Memory B cell (primary cell): ENCODE measurements around the gene LRRC8B.
"Not testable (repeated sequence)": the region's sequence is repeated elsewhere in the genome, so short reads cannot be mapped to it uniquely, and the experiment has no call there.

Source experiments
- ATAC-seq: fragments of 150-1000 bp; cut with Tn5 transposase; 2 replicates; pipeline ENCODE4 v1.10.0; 2021; ENCODE audit warnings: low read depth, mild to moderate bottlenecking, moderate library complexity
- DNase-seq, 2 donors: peaks; one replicate each; pipeline ENCODE4 v3.0.0; 2022; ENCODE audit warnings: low spot score in 2 of 2
- H3K27ac Mint-ChIP-seq: one replicate; pipeline ENCODE4 v1.8.0; 2022; ENCODE audit warnings: mild to moderate bottlenecking, moderate library complexity, mixed read lengths
- H3K27me3 Mint-ChIP-seq: one replicate; pipeline ENCODE4 v1.8.0; 2022; ENCODE audit warnings: mixed read lengths
- H3K36me3 Mint-ChIP-seq: one replicate; pipeline ENCODE4 v1.8.0; 2022; ENCODE audit warnings: mild to moderate bottlenecking, mixed read lengths
- H3K4me1 Mint-ChIP-seq: one replicate; pipeline ENCODE4 v1.8.0; 2022; ENCODE audit warnings: mixed read lengths
- H3K4me3 Mint-ChIP-seq: one replicate; pipeline ENCODE4 v1.8.0; 2022; ENCODE audit warnings: mild to moderate bottlenecking, moderate library complexity, mixed read lengths
- H3K9me3 Mint-ChIP-seq: one replicate; pipeline ENCODE4 v1.8.0; 2022; ENCODE audit warnings: mixed read lengths

LRRC8B gene

DNA sequence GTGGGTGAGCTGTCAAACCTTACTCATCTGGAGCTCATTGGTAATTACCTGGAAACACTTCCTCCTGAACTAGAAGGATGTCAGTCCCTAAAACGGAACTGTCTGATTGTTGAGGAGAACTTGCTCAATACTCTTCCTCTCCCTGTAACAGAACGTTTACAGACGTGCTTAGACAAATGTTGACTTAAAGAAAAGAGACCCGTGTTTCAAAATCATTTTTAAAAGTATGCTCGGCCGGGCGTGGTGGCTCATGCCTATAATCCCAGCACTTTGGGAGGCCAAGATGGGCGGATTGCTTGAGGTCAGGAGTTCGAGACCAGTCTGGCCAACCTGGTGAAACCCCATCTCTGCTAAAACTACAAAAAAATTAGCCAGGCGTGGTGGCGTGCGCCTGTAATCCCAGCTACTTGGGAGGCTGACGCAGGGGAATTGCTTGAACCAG lies 68.3 kb downstream of the LRRC8B start:
- not testable (repeated sequence) for H3K9me3 Mint-ChIP-seq, H3K27me3 Mint-ChIP-seq, DNase-seq, ATAC-seq, H3K36me3 Mint-ChIP-seq, H3K4me3 Mint-ChIP-seq
- peak overlapping the region; percentile 20 for H3K27ac Mint-ChIP-seq
- peaks cover 10% of the 10 kb centered on the region for H3K4me1 Mint-ChIP-seq

DNA sequence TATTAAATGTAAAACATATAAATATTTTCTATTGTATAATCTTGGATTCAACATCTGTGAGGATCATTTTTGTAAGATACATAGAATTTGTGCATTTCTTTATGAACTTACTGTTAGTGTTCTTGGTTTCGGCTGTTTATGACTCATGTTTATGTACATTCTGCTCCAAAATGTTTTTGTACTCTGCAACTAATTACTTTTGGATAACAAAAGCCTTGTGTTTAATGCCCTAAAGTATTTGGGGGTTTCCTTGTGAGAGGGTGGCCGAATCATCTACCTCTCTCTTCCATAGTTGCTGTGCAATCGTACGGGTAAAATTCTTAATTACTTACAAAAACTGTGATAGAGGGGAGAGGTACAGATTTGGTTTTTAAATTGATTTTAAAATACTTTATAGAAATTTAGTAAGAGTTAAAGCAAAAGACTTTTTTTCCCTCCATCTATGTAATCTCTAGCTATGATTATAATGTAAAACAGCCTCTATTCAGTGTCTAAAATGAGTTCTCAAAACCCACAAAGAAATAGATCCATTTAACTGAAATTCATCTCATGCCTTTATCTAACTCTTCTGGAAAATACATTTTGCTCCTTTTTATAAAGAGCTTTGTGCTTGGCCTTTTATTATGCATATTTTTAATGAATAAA lies 69.6 kb downstream of the LRRC8B start:
- H3K36me3 Mint-ChIP-seq = peaks cover 2% of the 10 kb centered on the region
- no peaks in the 10 kb centered on the region for H3K27me3 Mint-ChIP-seq
- H3K4me1 Mint-ChIP-seq = peaks cover 8% of the 10 kb centered on the region
- DNase-seq (no peak), ATAC-seq (no peak)
- H3K27ac Mint-ChIP-seq = peak overlapping the region; percentile 3
- H3K4me3 Mint-ChIP-seq = no peak overlapping the region
- no peaks in the 10 kb centered on the region for H3K9me3 Mint-ChIP-seq

GRCh38 chr1:89596698-89597097 lies 72.1 kb downstream of the LRRC8B start:
- Mint-ChIP-seq H3K4me3 (no peak overlapping the region), H3K4me1 (peaks cover 5% of the 10 kb centered on the region), H3K27ac (peak overlapping the region; percentile 12), H3K36me3 (peaks cover 2% of the 10 kb centered on the region), H3K27me3 (no peaks in the 10 kb centered on the region), H3K9me3 (no peaks in the 10 kb centered on the region)
- ATAC-seq = no peak
- DNase-seq = no peak

GRCh38 chr1:89598450-89599331 lies 74.1 kb downstream of the LRRC8B start:
- Mint-ChIP-seq H3K27me3 (no peaks in the 10 kb centered on the region), H3K9me3 (no peaks in the 10 kb centered on the region), H3K4me1 (peaks cover 5% of the 10 kb centered on the region), H3K27ac (no peak overlapping the region), H3K36me3 (no peaks in the 10 kb centered on the region), H3K4me3 (no peak overlapping the region)
- ATAC-seq (peak; percentile 65), DNase-seq (peak in 1 of 2 donors; percentile 37)

GRCh38 chr1:89599332-89599630 lies 74.7 kb downstream of the LRRC8B start:
- no peak for DNase-seq
- H3K4me3 Mint-ChIP-seq = no peak overlapping the region
- no peaks in the 10 kb centered on the region for H3K36me3 Mint-ChIP-seq
- no peaks in the 10 kb centered on the region for H3K27me3 Mint-ChIP-seq
- peaks cover 5% of the 10 kb centered on the region for H3K4me1 Mint-ChIP-seq
- no peak for ATAC-seq
- no peak overlapping the region for H3K27ac Mint-ChIP-seq
- H3K9me3 Mint-ChIP-seq = no peaks in the 10 kb centered on the region

- ATAC-seq (no peak), DNase-seq (no peak)
- no peak overlapping the region for H3K27ac Mint-ChIP-seq
- no peaks in the 10 kb centered on the region for H3K27me3 Mint-ChIP-seq
- no peaks in the 10 kb centered on the region for H3K9me3 Mint-ChIP-seq
- H3K36me3 Mint-ChIP-seq = no peaks in the 10 kb centered on the region
- peaks cover 5% of the 10 kb centered on the region for H3K4me1 Mint-ChIP-seq
- no peak overlapping the region for H3K4me3 Mint-ChIP-seq
These were observed 76.0 kb downstream of the LRRC8B start for GRCh38 chr1:89600451-89601224.

DNA sequence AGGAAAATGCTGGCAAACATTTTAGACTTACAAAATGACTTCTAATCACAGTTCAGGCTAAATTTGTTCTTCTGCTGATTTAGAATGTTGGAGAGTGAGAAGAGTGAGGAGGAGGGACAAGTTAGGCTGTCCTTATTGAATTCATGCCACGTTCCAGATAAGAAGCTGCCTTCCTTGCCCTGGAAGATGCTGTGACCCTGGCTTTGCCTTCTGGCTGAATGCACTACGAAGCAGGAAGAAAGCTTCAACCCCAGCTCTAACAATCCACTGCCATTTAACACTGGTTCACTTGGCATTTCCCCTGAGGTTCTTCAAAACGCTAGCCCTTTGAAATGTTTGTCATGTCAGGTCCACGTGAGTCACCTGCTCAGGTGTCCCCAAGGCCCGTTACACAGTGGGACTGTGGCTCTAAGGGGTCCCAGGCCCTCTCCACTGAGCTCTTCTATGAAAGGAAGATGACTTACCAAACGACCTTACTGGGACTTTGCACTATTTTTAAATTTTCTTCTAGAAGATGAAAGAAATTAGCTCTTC lies 78.3 kb downstream of the LRRC8B start:
- Mint-ChIP-seq H3K27ac (no peak overlapping the region), H3K4me1 (peaks cover 20% of the 10 kb centered on the region), H3K36me3 (no peaks in the 10 kb centered on the region), H3K27me3 (no peaks in the 10 kb centered on the region), H3K9me3 (no peaks in the 10 kb centered on the region), H3K4me3 (no peak overlapping the region)
- ATAC-seq (no peak), DNase-seq (no peak)

GRCh38 chr1:89603651-89604413 lies 79.2 kb downstream of the LRRC8B start:
- no peak overlapping the region for H3K4me3 Mint-ChIP-seq
- H3K27ac Mint-ChIP-seq = no peak overlapping the region
- H3K4me1 Mint-ChIP-seq = peaks cover 25% of the 10 kb centered on the region

DNA sequence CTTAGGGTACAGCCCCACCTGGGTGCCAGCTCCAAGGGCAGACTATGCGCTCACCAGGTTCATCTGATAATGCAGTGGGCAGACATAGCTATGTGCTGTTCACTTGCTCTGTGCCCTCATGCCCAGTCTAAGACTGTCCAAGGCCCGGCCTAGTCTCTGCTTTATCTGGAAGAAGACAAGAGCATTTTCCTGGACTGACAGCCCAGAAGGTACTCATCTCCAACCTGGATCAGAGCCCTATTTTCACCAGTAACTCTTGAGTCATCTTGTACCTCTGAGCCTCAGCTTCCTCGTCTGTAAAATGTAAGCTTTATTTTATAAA lies 79.7 kb downstream of the LRRC8B start:
- H3K4me1 Mint-ChIP-seq = peaks cover 23% of the 10 kb centered on the region
- no peak overlapping the region for H3K4me3 Mint-ChIP-seq
- H3K27me3 Mint-ChIP-seq = no peaks in the 10 kb centered on the region
- DNase-seq = no peak
- H3K9me3 Mint-ChIP-seq = no peaks in the 10 kb centered on the region
- no peak for ATAC-seq
- no peak overlapping the region for H3K27ac Mint-ChIP-seq
- no peaks in the 10 kb centered on the region for H3K36me3 Mint-ChIP-seq

More at GRCh38 chr1:89603651-89604413, 79.2 kb downstream of the LRRC8B start:
- Mint-ChIP-seq H3K36me3 (no peaks in the 10 kb centered on the region), H3K9me3 (no peaks in the 10 kb centered on the region), H3K27me3 (no peaks in the 10 kb centered on the region)
- ATAC-seq (no peak), DNase-seq (no peak)

GRCh38 chr1:89605692-89606091 lies 81.1 kb downstream of the LRRC8B start:
- DNase-seq = no peak
- H3K4me3 Mint-ChIP-seq = no peak overlapping the region
- H3K27ac Mint-ChIP-seq = peak overlapping the region; percentile 8

GRCh38 chr1:89606227-89606980 lies 81.8 kb downstream of the LRRC8B start:
- no peaks in the 10 kb centered on the region for H3K9me3 Mint-ChIP-seq
- H3K4me1 Mint-ChIP-seq = peaks cover 23% of the 10 kb centered on the region
- ATAC-seq (no peak), DNase-seq (no peak)
- H3K27ac Mint-ChIP-seq = peak overlapping the region; percentile 8
- H3K4me3 Mint-ChIP-seq = no peak overlapping the region
- no peaks in the 10 kb centered on the region for H3K36me3 Mint-ChIP-seq
- H3K27me3 Mint-ChIP-seq = no peaks in the 10 kb centered on the region

More at GRCh38 chr1:89605692-89606091, 81.1 kb downstream of the LRRC8B start:
- ATAC-seq = no peak
- peaks cover 23% of the 10 kb centered on the region for H3K4me1 Mint-ChIP-seq
- H3K27me3 Mint-ChIP-seq = no peaks in the 10 kb centered on the region
- no peaks in the 10 kb centered on the region for H3K36me3 Mint-ChIP-seq
- no peaks in the 10 kb centered on the region for H3K9me3 Mint-ChIP-seq

DNA sequence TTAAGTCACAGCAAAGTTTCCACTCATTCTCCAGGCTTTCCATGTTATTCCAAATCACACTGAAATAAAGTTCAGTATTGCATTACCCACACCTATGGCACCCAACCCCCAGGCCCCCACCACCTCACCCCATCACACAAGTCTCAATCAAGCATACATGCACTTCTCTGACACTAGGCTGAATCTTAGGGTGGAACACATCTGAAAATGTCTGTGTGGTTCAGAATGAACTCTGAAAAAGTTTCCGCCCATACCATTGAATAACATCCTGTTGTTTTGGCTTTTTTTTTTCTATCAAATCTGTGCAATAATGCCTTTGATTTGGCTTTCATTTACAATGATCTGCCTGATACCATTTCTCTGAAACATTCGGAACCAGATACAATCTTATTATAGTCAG lies 82.5 kb downstream of the LRRC8B start:
- H3K27ac Mint-ChIP-seq = no peak overlapping the region
- DNase-seq (no peak), ATAC-seq (peak; percentile 52)
- H3K36me3 Mint-ChIP-seq = no peaks in the 10 kb centered on the region
- no peaks in the 10 kb centered on the region for H3K27me3 Mint-ChIP-seq
- peaks cover 23% of the 10 kb centered on the region for H3K4me1 Mint-ChIP-seq
- H3K4me3 Mint-ChIP-seq = no peak overlapping the region
- no peaks in the 10 kb centered on the region for H3K9me3 Mint-ChIP-seq
